Measurements from ENCODE around the gene KDM4C.

Gene KDM4C

GRCh38 chr9:7211657-7212056 is 453.9 kb downstream of the KDM4C start:
- no peaks in the 10 kb centered on the region for H3K36me3 ChIP-seq (replicated peaks)
- no peak overlapping the region for H3K27ac ChIP-seq
- in situ Hi-C loops (cut with HindIII; ENCODE audit: low pct_ligation_motif_present, low sequenced_read_pairs), result no loop called here
- no peaks in the 10 kb centered on the region for H3K27me3 ChIP-seq (replicated peaks)
- H3K4me3 ChIP-seq (ENCODE audit: low read depth, low read length), result no peak overlapping the region
- TF ChIP-seq CTCF (IDR thresholded peaks at IDR 0.05; ENCODE audit: low read depth, low read length, missing control alignments), result no peak
- no peak for DNase-seq

GRCh38 chr9:7212101-7212500 is 454.3 kb downstream of the KDM4C start:
- in situ Hi-C loops (cut with HindIII; ENCODE audit: low pct_ligation_motif_present, low sequenced_read_pairs), result no loop called here

GRCh38 chr9:7216004-7216841 is 458.4 kb downstream of the KDM4C start:
- Histone ChIP-seq H3K27ac (no peak overlapping the region), H3K36me3 (replicated peaks) (no peaks in the 10 kb centered on the region), H3K4me3 (ENCODE audit: low read depth, low read length) (no peak overlapping the region), H3K27me3 (replicated peaks) (no peaks in the 10 kb centered on the region)
- DNase-seq, result peak; percentile 18
- in situ Hi-C loops (cut with HindIII; ENCODE audit: low pct_ligation_motif_present, low sequenced_read_pairs), result no loop called here
- TF ChIP-seq CTCF (IDR thresholded peaks at IDR 0.05; ENCODE audit: low read depth, low read length, missing control alignments), result no peak

More at GRCh38 chr9:7212101-7212500, 454.3 kb downstream of the KDM4C start:
- no peak for DNase-seq
- Histone ChIP-seq H3K27ac (no peak overlapping the region), H3K27me3 (replicated peaks) (no peaks in the 10 kb centered on the region), H3K36me3 (replicated peaks) (no peaks in the 10 kb centered on the region), H3K4me3 (ENCODE audit: low read depth, low read length) (no peak overlapping the region)
- TF ChIP-seq CTCF (IDR thresholded peaks at IDR 0.05; ENCODE audit: low read depth, low read length, missing control alignments), result no peak

GRCh38 chr9:7223981-7224380 is 466.2 kb downstream of the KDM4C start:
- in situ Hi-C loops (cut with HindIII; ENCODE audit: low pct_ligation_motif_present, low sequenced_read_pairs), result no loop called here
- no peak for DNase-seq
- TF ChIP-seq CTCF (IDR thresholded peaks at IDR 0.05; ENCODE audit: low read depth, low read length, missing control alignments), result no peak
- Histone ChIP-seq H3K36me3 (replicated peaks) (no peaks in the 10 kb centered on the region), H3K27me3 (replicated peaks) (no peaks in the 10 kb centered on the region), H3K27ac (no peak overlapping the region), H3K4me3 (ENCODE audit: low read depth, low read length) (no peak overlapping the region)

Measured in brain microvascular endothelial cell (primary cell).